ENCODE measurements around the gene C22orf31.

DNA sequence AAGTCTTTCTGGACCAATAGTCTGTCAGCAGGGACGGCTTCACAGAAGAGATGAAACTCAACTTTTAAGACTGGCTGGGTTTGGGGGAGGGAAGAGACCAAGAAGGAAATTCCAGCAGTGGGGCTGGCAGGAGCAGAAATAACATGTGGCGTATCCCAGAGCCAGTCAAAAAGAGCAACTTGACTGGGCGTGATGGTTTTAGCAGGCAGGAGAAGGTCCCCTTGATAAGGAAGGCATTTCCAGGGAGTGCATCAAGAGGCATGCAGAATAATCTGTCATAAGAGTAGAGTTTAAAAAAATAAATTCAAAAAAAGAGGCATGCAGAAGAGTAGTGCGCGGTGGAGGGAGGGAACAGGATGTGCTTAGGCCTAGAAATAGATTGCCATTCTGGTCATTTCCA lies 52.5 kb downstream of the C22orf31 start:
- TF ChIP-seq, protein P1, sequence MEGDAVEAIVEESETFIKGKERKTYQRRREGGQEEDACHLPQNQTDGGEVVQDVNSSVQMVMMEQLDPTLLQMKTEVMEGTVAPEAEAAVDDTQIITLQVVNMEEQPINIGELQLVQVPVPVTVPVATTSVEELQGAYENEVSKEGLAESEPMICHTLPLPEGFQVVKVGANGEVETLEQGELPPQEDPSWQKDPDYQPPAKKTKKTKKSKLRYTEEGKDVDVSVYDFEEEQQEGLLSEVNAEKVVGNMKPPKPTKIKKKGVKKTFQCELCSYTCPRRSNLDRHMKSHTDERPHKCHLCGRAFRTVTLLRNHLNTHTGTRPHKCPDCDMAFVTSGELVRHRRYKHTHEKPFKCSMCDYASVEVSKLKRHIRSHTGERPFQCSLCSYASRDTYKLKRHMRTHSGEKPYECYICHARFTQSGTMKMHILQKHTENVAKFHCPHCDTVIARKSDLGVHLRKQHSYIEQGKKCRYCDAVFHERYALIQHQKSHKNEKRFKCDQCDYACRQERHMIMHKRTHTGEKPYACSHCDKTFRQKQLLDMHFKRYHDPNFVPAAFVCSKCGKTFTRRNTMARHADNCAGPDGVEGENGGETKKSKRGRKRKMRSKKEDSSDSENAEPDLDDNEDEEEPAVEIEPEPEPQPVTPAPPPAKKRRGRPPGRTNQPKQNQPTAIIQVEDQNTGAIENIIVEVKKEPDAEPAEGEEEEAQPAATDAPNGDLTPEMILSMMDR (conservative IDR thresholded peaks at IDR 0.05; ENCODE audit: low read depth in 2 of 2): no peak
- TF ChIP-seq EZH2 (IDR thresholded peaks at IDR 0.05; ENCODE audit: low read depth, unreplicated experiment) (no peak), ZNF114 (CRISPR knock-in tag; IDR thresholded peaks at IDR 0.05) (no peak), EZH2phosphoT487 (IDR thresholded peaks at IDR 0.05; ENCODE audit: unreplicated experiment) (no peak), POLR2AphosphoS5 (IDR thresholded peaks at IDR 0.05; ENCODE audit: low read depth) (no peak), CREB1 (CRISPR knock-in tag; IDR thresholded peaks at IDR 0.05; ENCODE audit: low read depth) (no peak), JUNB (IDR thresholded peaks at IDR 0.05; ENCODE audit: unreplicated experiment) (no peak), STAT1 (IDR thresholded peaks at IDR 0.05; ENCODE audit: unreplicated experiment) (no peak), NANOG (IDR thresholded peaks at IDR 0.05; ENCODE audit: borderline replicate concordance) (no peak)
- TF ChIP-seq, protein P2, sequence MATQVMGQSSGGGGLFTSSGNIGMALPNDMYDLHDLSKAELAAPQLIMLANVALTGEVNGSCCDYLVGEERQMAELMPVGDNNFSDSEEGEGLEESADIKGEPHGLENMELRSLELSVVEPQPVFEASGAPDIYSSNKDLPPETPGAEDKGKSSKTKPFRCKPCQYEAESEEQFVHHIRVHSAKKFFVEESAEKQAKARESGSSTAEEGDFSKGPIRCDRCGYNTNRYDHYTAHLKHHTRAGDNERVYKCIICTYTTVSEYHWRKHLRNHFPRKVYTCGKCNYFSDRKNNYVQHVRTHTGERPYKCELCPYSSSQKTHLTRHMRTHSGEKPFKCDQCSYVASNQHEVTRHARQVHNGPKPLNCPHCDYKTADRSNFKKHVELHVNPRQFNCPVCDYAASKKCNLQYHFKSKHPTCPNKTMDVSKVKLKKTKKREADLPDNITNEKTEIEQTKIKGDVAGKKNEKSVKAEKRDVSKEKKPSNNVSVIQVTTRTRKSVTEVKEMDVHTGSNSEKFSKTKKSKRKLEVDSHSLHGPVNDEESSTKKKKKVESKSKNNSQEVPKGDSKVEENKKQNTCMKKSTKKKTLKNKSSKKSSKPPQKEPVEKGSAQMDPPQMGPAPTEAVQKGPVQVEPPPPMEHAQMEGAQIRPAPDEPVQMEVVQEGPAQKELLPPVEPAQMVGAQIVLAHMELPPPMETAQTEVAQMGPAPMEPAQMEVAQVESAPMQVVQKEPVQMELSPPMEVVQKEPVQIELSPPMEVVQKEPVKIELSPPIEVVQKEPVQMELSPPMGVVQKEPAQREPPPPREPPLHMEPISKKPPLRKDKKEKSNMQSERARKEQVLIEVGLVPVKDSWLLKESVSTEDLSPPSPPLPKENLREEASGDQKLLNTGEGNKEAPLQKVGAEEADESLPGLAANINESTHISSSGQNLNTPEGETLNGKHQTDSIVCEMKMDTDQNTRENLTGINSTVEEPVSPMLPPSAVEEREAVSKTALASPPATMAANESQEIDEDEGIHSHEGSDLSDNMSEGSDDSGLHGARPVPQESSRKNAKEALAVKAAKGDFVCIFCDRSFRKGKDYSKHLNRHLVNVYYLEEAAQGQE (IDR thresholded peaks at IDR 0.05; ENCODE audit: unreplicated experiment): no peak
- TF ChIP-seq, protein P3, sequence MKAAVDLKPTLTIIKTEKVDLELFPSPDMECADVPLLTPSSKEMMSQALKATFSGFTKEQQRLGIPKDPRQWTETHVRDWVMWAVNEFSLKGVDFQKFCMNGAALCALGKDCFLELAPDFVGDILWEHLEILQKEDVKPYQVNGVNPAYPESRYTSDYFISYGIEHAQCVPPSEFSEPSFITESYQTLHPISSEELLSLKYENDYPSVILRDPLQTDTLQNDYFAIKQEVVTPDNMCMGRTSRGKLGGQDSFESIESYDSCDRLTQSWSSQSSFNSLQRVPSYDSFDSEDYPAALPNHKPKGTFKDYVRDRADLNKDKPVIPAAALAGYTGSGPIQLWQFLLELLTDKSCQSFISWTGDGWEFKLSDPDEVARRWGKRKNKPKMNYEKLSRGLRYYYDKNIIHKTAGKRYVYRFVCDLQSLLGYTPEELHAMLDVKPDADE (IDR thresholded peaks at IDR 0.05): no peak
- TF ChIP-seq, protein P4, sequence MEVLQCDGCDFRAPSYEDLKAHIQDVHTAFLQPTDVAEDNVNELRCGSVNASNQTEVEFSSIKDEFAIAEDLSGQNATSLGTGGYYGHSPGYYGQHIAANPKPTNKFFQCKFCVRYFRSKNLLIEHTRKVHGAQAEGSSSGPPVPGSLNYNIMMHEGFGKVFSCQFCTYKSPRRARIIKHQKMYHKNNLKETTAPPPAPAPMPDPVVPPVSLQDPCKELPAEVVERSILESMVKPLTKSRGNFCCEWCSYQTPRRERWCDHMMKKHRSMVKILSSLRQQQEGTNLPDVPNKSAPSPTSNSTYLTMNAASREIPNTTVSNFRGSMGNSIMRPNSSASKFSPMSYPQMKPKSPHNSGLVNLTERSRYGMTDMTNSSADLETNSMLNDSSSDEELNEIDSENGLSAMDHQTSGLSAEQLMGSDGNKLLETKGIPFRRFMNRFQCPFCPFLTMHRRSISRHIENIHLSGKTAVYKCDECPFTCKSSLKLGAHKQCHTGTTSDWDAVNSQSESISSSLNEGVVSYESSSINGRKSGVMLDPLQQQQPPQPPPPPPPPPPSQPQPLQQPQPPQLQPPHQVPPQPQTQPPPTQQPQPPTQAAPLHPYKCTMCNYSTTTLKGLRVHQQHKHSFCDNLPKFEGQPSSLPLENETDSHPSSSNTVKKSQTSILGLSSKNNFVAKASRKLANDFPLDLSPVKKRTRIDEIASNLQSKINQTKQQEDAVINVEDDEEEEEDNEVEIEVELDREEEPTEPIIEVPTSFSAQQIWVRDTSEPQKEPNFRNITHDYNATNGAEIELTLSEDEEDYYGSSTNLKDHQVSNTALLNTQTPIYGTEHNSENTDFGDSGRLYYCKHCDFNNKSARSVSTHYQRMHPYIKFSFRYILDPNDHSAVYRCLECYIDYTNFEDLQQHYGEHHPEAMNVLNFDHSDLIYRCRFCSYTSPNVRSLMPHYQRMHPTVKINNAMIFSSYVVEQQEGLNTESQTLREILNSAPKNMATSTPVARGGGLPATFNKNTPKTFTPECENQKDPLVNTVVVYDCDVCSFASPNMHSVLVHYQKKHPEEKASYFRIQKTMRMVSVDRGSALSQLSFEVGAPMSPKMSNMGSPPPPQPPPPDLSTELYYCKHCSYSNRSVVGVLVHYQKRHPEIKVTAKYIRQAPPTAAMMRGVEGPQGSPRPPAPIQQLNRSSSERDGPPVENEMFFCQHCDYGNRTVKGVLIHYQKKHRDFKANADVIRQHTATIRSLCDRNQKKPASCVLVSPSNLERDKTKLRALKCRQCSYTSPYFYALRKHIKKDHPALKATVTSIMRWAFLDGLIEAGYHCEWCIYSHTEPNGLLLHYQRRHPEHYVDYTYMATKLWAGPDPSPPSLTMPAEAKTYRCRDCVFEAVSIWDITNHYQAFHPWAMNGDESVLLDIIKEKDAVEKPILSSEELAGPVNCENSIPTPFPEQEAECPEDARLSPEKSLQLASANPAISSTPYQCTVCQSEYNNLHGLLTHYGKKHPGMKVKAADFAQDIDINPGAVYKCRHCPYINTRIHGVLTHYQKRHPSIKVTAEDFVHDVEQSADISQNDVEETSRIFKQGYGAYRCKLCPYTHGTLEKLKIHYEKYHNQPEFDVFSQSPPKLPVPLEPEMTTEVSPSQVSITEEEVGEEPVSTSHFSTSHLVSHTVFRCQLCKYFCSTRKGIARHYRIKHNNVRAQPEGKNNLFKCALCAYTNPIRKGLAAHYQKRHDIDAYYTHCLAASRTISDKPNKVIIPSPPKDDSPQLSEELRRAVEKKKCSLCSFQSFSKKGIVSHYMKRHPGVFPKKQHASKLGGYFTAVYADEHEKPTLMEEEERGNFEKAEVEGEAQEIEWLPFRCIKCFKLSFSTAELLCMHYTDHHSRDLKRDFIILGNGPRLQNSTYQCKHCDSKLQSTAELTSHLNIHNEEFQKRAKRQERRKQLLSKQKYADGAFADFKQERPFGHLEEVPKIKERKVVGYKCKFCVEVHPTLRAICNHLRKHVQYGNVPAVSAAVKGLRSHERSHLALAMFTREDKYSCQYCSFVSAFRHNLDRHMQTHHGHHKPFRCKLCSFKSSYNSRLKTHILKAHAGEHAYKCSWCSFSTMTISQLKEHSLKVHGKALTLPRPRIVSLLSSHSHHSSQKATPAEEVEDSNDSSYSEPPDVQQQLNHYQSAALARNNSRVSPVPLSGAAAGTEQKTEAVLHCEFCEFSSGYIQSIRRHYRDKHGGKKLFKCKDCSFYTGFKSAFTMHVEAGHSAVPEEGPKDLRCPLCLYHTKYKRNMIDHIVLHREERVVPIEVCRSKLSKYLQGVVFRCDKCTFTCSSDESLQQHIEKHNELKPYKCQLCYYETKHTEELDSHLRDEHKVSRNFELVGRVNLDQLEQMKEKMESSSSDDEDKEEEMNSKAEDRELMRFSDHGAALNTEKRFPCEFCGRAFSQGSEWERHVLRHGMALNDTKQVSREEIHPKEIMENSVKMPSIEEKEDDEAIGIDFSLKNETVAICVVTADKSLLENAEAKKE (CRISPR knock-in tag; IDR thresholded peaks at IDR 0.05): no peak
